KMS-11 (cell line): ENCODE results near the gene ERP27.

Source experiments
- H2AFZ ChIP-seq: fragments of 200-600 bp; sonication (generic); 2 replicates; pipeline ENCODE4 v1.6.1; 2016; ENCODE audit warnings: antibody characterized with exemption, mixed run types, low read depth
- H3K27ac ChIP-seq: fragments of 200-600 bp; sonication (generic); 2 replicates; pipeline ENCODE4 v1.6.1; 2016; ENCODE audit warnings: mild to moderate bottlenecking, mixed run types
- H3K27me3 ChIP-seq: fragments of 200-600 bp; sonication (generic); 2 replicates; pipeline ENCODE4 v1.6.1; 2017; ENCODE audit warnings: mild to moderate bottlenecking, low read depth, mixed run types, moderate library complexity; ENCODE audit not compliant: insufficient read depth
- H3K36me3 ChIP-seq: fragments of 200-600 bp; sonication (generic); 2 replicates; pipeline ENCODE4 v1.6.1; 2017; ENCODE audit warnings: mild to moderate bottlenecking, mixed run types; ENCODE audit not compliant: insufficient read depth
- H3K4me1 ChIP-seq: fragments of 200-600 bp; sonication (generic); 2 replicates; pipeline ENCODE4 v1.6.1; 2016; ENCODE audit warnings: mild to moderate bottlenecking, low read depth, mixed run types; ENCODE audit not compliant: poor library complexity, severe bottlenecking
- H3K4me2 ChIP-seq: fragments of 200-600 bp; sonication (generic); 2 replicates; pipeline ENCODE4 v1.7.0; 2016; ENCODE audit warnings: mild to moderate bottlenecking, mixed run types
- H3K4me3 ChIP-seq: fragments of 200-600 bp; sonication (generic); IDR thresholded peaks from 2 replicates; pipeline ENCODE4 v1.6.1; 2017; ENCODE audit warnings: low read depth, low read length, mixed read lengths; ENCODE audit not compliant: insufficient read depth
- H3K79me2 ChIP-seq: fragments of 200-600 bp; sonication (generic); 2 replicates; pipeline ENCODE4 v1.6.1; 2016; ENCODE audit warnings: low read depth, mixed run types; ENCODE audit not compliant: insufficient read depth
- H3K9ac ChIP-seq: fragments of 200-600 bp; sonication (generic); 2 replicates; pipeline ENCODE4 v1.6.1; 2016; ENCODE audit warnings: mild to moderate bottlenecking, mixed run types
- H4K20me1 ChIP-seq: fragments of 200-600 bp; sonication (generic); 2 replicates; pipeline ENCODE4 v1.6.1; 2016; ENCODE audit warnings: mild to moderate bottlenecking, mixed run types; ENCODE audit not compliant: insufficient read depth
- TF ChIP-seq, protein P1 (sequence below): fragments of 200-600 bp; sonication (generic); conservative IDR thresholded peaks from 2 replicates; pipeline ENCODE4 v1.6.1; 2017; ENCODE audit warnings: low read depth, mild to moderate bottlenecking, antibody characterized with exemption, low read length, moderate library complexity, mixed read lengths

Gene ERP27

DNA sequence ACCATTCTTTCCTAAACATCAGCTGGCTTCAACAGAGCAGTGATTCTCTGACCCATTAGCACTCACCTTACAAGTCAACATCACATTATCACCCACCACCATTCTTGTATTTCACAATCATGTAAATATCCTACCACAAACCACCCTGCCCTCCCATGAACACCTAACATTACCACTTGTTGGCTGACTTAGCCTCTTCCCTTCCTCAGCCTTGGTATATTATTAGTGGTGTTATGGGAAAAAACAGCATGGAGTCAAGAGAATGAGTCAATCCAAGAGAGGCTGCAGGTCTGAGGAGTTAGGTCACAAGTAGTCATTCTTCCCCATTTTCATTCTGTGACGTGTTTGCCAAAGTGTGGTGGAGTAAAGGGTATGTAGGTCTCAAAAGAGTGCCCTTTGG lies 30.4 kb downstream of the ERP27 start:
- no peaks in the 10 kb centered on the region for H4K20me1 ChIP-seq
- H3K4me3 ChIP-seq = no peak overlapping the region
- H3K4me1 ChIP-seq = no peaks in the 10 kb centered on the region
- no peaks in the 10 kb centered on the region for H3K36me3 ChIP-seq
- H2AFZ ChIP-seq = no peak overlapping the region
- no peak overlapping the region for H3K27ac ChIP-seq
- no peak overlapping the region for H3K4me2 ChIP-seq
- H3K27me3 ChIP-seq = no peaks in the 10 kb centered on the region
- H3K79me2 ChIP-seq = no peaks in the 10 kb centered on the region
- H3K9ac ChIP-seq = no peak overlapping the region
- TF ChIP-seq, protein P1, sequence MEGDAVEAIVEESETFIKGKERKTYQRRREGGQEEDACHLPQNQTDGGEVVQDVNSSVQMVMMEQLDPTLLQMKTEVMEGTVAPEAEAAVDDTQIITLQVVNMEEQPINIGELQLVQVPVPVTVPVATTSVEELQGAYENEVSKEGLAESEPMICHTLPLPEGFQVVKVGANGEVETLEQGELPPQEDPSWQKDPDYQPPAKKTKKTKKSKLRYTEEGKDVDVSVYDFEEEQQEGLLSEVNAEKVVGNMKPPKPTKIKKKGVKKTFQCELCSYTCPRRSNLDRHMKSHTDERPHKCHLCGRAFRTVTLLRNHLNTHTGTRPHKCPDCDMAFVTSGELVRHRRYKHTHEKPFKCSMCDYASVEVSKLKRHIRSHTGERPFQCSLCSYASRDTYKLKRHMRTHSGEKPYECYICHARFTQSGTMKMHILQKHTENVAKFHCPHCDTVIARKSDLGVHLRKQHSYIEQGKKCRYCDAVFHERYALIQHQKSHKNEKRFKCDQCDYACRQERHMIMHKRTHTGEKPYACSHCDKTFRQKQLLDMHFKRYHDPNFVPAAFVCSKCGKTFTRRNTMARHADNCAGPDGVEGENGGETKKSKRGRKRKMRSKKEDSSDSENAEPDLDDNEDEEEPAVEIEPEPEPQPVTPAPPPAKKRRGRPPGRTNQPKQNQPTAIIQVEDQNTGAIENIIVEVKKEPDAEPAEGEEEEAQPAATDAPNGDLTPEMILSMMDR = no peak

DNA sequence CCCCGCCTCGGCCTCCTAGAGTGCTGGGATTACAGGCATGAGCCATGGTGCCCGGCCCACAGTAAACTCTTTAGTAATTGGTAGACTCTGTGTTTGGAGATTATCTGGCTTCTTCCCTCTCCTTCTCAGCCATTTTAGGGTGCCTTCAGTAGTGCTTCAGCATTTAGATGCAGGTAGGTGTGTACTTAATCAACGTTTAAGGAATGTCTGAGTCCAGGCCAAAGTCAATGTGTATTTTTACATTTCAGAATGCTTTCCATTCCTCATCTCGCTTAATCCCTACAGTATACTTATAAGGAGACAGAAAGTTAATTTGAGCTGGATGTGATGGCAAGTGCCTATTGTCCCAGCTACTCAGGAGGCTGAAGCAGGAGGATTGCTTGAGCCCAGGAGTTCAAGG lies 32.2 kb downstream of the ERP27 start:
- Histone ChIP-seq H3K9ac (no peak overlapping the region), H3K27ac (no peak overlapping the region), H3K4me1 (no peaks in the 10 kb centered on the region), H3K36me3 (no peaks in the 10 kb centered on the region), H2AFZ (no peak overlapping the region), H3K79me2 (no peaks in the 10 kb centered on the region), H3K4me2 (no peak overlapping the region), H3K27me3 (no peaks in the 10 kb centered on the region), H3K4me3 (no peak overlapping the region), H4K20me1 (no peaks in the 10 kb centered on the region)
- TF ChIP-seq, protein P1 = no peak

GRCh38 chr12:14905269-14906004 lies 32.9 kb downstream of the ERP27 start:
- TF ChIP-seq, protein P1 = no peak
- Histone ChIP-seq H2AFZ (no peak overlapping the region), H3K36me3 (no peaks in the 10 kb centered on the region), H3K79me2 (no peaks in the 10 kb centered on the region), H3K27ac (no peak overlapping the region), H3K9ac (no peak overlapping the region), H3K4me1 (no peaks in the 10 kb centered on the region), H3K4me2 (no peak overlapping the region), H3K27me3 (no peaks in the 10 kb centered on the region), H3K4me3 (no peak overlapping the region), H4K20me1 (no peaks in the 10 kb centered on the region)

DNA sequence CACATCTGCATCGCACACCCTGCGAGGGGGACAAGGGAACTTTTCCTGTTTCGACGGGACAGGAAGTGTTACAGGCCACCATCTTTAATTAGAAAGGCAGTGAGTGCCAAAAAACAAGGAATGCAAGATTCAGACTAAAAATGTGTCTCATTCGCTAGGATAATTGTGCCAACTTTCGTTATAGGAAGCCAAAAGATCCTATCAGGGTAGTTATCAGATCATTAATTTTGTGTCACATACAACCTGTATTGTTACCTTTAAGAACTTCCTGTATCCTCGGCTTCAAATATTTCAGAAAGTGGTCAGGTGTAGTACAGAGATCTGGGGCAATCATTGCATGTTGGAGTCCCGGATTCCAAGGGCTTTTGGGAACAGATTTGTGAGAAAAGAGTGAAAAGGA lies 33.5 kb downstream of the ERP27 start:
- TF ChIP-seq, protein P1 = no peak
- Histone ChIP-seq H3K79me2 (no peaks in the 10 kb centered on the region), H3K27me3 (no peaks in the 10 kb centered on the region), H2AFZ (no peak overlapping the region), H3K27ac (no peak overlapping the region), H3K4me1 (no peaks in the 10 kb centered on the region), H4K20me1 (no peaks in the 10 kb centered on the region), H3K4me2 (no peak overlapping the region), H3K9ac (no peak overlapping the region), H3K36me3 (no peaks in the 10 kb centered on the region), H3K4me3 (no peak overlapping the region)
